Endodermal cell (in vitro differentiated cells): Measurements from ENCODE around the gene OMP. TPM values are rescaled to one million over a fixed set of nuclear protein-coding genes. Genes with fewer than 3 reads are reported as not detected.

Experiments used
- DNase-seq: peaks from one replicate; pipeline ENCODE4 v3.0.0-alpha.2; 2017
- H3K27ac ChIP-seq: 2 replicates; pipeline ENCODE4 v1.5.1; 2013; ENCODE audit warnings: mild to moderate bottlenecking, low read depth, low read length, moderate library complexity
- H3K27me3 ChIP-seq: 2 replicates; pipeline ENCODE4 v1.6.1; 2013; ENCODE audit warnings: mild to moderate bottlenecking, low read length, moderate library complexity; ENCODE audit not compliant: insufficient read depth, control insufficient read depth, poor library complexity, severe bottlenecking
- H3K36me3 ChIP-seq: 2 replicates; pipeline ENCODE4 v1.7.0; 2013; ENCODE audit warnings: mild to moderate bottlenecking, low read length, moderate library complexity; ENCODE audit not compliant: control insufficient read depth, insufficient read depth
- H3K4me1 ChIP-seq: one replicate; pipeline ENCODE4 v1.7.0; 2013; ENCODE audit warnings: low read length; ENCODE audit not compliant: control insufficient read depth, insufficient read depth
- H3K4me3 ChIP-seq: 2 replicates; pipeline ENCODE4 v1.5.1; 2013; ENCODE audit warnings: mild to moderate bottlenecking, low read length, moderate library complexity
- H3K9ac ChIP-seq: 2 replicates; pipeline ENCODE4 v1.6.1; 2013; ENCODE audit warnings: mild to moderate bottlenecking, low read length, moderate library complexity; ENCODE audit not compliant: poor library complexity, severe bottlenecking; ENCODE audit errors: extremely low read depth
- H3K9me3 ChIP-seq: 2 replicates; pipeline ENCODE4 v1.6.1; 2013; ENCODE audit warnings: mild to moderate bottlenecking, low read length, moderate library complexity; ENCODE audit not compliant: control insufficient read depth
- H3K27ac Mint-ChIP-seq: 2 replicates; pipeline ENCODE4 v1.8.0; 2020; ENCODE audit warnings: mixed read lengths
- H3K27me3 Mint-ChIP-seq: 2 replicates; pipeline ENCODE4 v1.8.0; 2021; ENCODE audit warnings: mild to moderate bottlenecking, mixed read lengths; ENCODE audit not compliant: insufficient read depth
- H3K36me3 Mint-ChIP-seq: 2 replicates; pipeline ENCODE4 v1.8.0; 2020; ENCODE audit warnings: low read depth, mixed read lengths
- H3K4me1 Mint-ChIP-seq: 2 replicates; pipeline ENCODE4 v1.8.0; 2020; ENCODE audit warnings: mixed read lengths
- H3K4me3 Mint-ChIP-seq: 2 replicates; pipeline ENCODE4 v1.8.0; 2020; ENCODE audit warnings: mild to moderate bottlenecking, moderate library complexity, mixed read lengths
- H3K9me3 Mint-ChIP-seq: 2 replicates; pipeline ENCODE4 v1.8.0; 2020; ENCODE audit warnings: mild to moderate bottlenecking, mixed read lengths
- WGBS, 2 experiments: methylation state at CpG; one replicate each; pipeline versions ENCODE4 v1.1.5 to v1.1.7; 2013; ENCODE audit warnings: missing lambda C conversion rate in 2 of 2, mixed read lengths in 1 of 2; ENCODE audit not compliant: insufficient coverage in 1 of 2, insufficient read length in 1 of 2; 5-methylcytosine and 5-hydroxymethylcytosine counted together
- total RNA-seq, 2 donors: library from RNA; stranded (reverse); fragmentation: NEBNext Ultra II Directional in 1 of 2; extraction: Animal tissue kit (Norgen Biotek cat#: 25700) in 1 of 2; gene quantifications; 2 replicates in 1 of 2; 3 replicates in 1 of 2; pipeline ENCODE4 v1.2.1, GENCODE V29; 2021
- TF ChIP-seq, protein P1 (sequence below): fragments of 200-600 bp; sonication (generic); conservative IDR thresholded peaks from 2 replicates; pipeline ENCODE4 v1.5.0; 2021; ENCODE audit warnings: antibody characterized with exemption, mild to moderate bottlenecking

The OMP gene
- total RNA-seq, 2 donors from 2014 or later, result 1.6 to 1.7 TPM

DNA sequence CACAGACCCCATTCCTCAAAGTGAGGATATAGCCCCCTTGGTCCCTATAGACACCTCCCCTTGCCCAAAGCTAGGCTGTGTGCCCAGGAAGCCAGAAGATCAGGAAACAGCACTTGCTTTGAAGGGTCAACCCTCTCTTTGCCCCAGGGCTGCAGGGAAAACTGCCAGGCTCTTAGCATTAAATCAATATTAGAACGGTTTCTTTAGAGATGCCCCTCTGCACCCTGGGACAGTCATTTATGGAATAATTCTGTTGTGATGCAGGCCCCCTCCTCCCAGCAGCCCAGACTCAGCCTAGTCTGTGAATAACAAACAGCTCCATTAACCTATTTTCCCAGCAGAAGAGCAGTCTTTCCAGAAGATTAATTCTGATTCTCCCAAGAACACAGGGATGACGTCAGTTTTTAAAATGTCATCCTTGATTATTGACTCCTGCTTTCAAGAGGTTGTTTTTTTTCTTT lies 47.5 kb upstream of the OMP start:
- peak; percentile 17 for DNase-seq
- no peaks in the 10 kb centered on the region for H3K4me1 ChIP-seq
- no peaks in the 10 kb centered on the region for H3K4me1 Mint-ChIP-seq
- WGBS, 2 experiments, result 63 to 97% methylated on average over 1 to 2 of the region's 2 CpGs
- H3K36me3 ChIP-seq, result no peaks in the 10 kb centered on the region
- H3K9me3 ChIP-seq, result peaks cover 16% of the 10 kb centered on the region
- peaks cover 18% of the 10 kb centered on the region for H3K27me3 Mint-ChIP-seq
- TF ChIP-seq, protein P1, sequence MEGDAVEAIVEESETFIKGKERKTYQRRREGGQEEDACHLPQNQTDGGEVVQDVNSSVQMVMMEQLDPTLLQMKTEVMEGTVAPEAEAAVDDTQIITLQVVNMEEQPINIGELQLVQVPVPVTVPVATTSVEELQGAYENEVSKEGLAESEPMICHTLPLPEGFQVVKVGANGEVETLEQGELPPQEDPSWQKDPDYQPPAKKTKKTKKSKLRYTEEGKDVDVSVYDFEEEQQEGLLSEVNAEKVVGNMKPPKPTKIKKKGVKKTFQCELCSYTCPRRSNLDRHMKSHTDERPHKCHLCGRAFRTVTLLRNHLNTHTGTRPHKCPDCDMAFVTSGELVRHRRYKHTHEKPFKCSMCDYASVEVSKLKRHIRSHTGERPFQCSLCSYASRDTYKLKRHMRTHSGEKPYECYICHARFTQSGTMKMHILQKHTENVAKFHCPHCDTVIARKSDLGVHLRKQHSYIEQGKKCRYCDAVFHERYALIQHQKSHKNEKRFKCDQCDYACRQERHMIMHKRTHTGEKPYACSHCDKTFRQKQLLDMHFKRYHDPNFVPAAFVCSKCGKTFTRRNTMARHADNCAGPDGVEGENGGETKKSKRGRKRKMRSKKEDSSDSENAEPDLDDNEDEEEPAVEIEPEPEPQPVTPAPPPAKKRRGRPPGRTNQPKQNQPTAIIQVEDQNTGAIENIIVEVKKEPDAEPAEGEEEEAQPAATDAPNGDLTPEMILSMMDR, result no peak
- H3K27me3 ChIP-seq, result no peaks in the 10 kb centered on the region
- H3K27ac ChIP-seq, result no peak overlapping the region
- H3K4me3 ChIP-seq, result no peak overlapping the region
- H3K27ac Mint-ChIP-seq, result no peak overlapping the region
- H3K9me3 Mint-ChIP-seq, result peaks cover 27% of the 10 kb centered on the region
- H3K36me3 Mint-ChIP-seq, result no peaks in the 10 kb centered on the region
- no peak overlapping the region for H3K9ac ChIP-seq
- H3K4me3 Mint-ChIP-seq, result no peak overlapping the region

DNA sequence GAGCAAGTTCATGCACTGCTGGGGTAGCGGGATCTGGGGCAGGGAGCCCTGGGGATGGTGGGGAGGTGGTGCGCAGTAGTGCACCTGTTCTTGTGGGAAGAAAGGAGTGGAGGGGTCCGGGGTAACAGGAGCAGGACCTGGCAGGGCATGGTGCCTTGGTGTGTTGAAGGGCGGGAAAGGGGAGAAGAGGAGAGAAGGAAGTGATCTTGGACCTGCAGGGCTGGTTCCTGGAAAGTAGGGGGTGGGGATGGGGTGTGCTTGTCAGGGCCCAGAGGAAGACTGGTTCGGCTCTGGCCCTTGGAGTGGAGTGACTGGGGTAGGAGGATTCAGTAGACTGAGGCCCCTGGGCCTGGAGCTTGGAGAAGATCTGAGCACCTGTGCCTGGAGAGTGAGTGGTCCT lies 46.7 kb upstream of the OMP start:
- peaks cover 19% of the 10 kb centered on the region for H3K27me3 Mint-ChIP-seq
- no peaks in the 10 kb centered on the region for H3K4me1 Mint-ChIP-seq
- H3K27me3 ChIP-seq, result no peaks in the 10 kb centered on the region
- H3K4me3 Mint-ChIP-seq, result no peak overlapping the region
- TF ChIP-seq, protein P1, result no peak
- peaks cover 16% of the 10 kb centered on the region for H3K9me3 ChIP-seq
- H3K36me3 Mint-ChIP-seq, result no peaks in the 10 kb centered on the region
- DNase-seq, result no peak
- H3K4me1 ChIP-seq, result no peaks in the 10 kb centered on the region
- no peak overlapping the region for H3K27ac Mint-ChIP-seq
- H3K27ac ChIP-seq, result no peak overlapping the region
- no peaks in the 10 kb centered on the region for H3K36me3 ChIP-seq
- H3K4me3 ChIP-seq, result no peak overlapping the region
- peaks cover 27% of the 10 kb centered on the region for H3K9me3 Mint-ChIP-seq
- 91% methylated on average over 4 to 5 of the region's 5 CpGs for WGBS, 2 experiments
- no peak overlapping the region for H3K9ac ChIP-seq

DNA sequence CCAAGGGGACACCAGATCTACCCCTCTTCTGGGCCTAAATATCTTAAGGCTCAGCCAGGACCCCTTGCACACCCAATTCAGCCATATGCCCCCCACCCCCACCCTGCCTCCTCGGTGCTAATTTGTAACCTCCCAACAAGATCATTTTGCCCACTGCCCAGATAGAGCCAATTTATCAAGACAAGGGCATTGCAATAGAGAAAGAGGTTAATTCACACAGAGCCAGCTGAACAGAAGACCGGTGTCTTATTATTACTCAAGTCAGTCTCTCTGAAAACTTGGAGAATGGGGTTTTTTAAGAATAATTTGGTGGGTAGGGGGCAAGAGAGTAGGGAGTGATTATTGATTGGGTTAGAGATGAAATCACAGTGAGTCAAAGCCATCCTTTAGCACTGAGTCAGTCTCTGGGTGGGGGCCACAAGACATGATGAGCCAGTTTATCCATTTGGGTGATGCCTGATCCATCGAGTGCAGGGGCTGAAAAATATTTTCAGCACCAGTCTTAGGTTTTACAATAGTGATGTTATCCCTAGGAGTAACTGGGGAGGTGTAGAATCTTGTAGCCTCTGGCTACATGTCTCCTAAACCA lies 45.7 kb upstream of the OMP start:
- Mint-ChIP-seq H3K4me1 (no peaks in the 10 kb centered on the region), H3K36me3 (no peaks in the 10 kb centered on the region), H3K27ac (no peak overlapping the region), H3K9me3 (peaks cover 32% of the 10 kb centered on the region), H3K27me3 (peaks cover 19% of the 10 kb centered on the region), H3K4me3 (no peak overlapping the region)
- peaks cover 16% of the 10 kb centered on the region for H3K9me3 ChIP-seq
- H3K36me3 ChIP-seq, result no peaks in the 10 kb centered on the region
- TF ChIP-seq, protein P1, result no peak
- no peaks in the 10 kb centered on the region for H3K4me1 ChIP-seq
- H3K27ac ChIP-seq, result no peak overlapping the region
- H3K9ac ChIP-seq, result no peak overlapping the region
- WGBS, 2 experiments, result 64 to 100% methylated on average over 1 to 3 of the region's 3 CpGs
- no peak overlapping the region for H3K4me3 ChIP-seq
- DNase-seq, result no peak
- no peaks in the 10 kb centered on the region for H3K27me3 ChIP-seq
